ENCODE data around the gene APBA3. TPM values are rescaled to one million over a fixed set of nuclear protein-coding genes. Genes with fewer than 3 reads are reported as not detected.
A peak's percentile ranks its signal among the peaks of the same experiment; 100 is the strongest.
"Not testable (repeated sequence)": the region's sequence is repeated elsewhere in the genome, so short reads cannot be mapped to it uniquely, and the experiment has no call there.

Gene APBA3
- total RNA-seq, 2 experiments from 2014 or later, result 21.4 to 21.9 TPM

GRCh38 chr19:3768015-3768747, 6.7 kb upstream of the APBA3 start:
- no peak overlapping the region for H3K4me3 Mint-ChIP-seq
- peaks cover 9% of the 10 kb centered on the region for H3K36me3 Mint-ChIP-seq
- no peak for DNase-seq
- H3K27me3 Mint-ChIP-seq, result no peaks in the 10 kb centered on the region
- H3K4me1 Mint-ChIP-seq, result peaks cover 10% of the 10 kb centered on the region
- no peaks in the 10 kb centered on the region for H3K9me3 Mint-ChIP-seq
- H3K27ac Mint-ChIP-seq, result no peak overlapping the region

- peaks cover 16% of the 10 kb centered on the region for H3K4me1 Mint-ChIP-seq
- peaks cover 5% of the 10 kb centered on the region for H3K27me3 Mint-ChIP-seq
- no peak overlapping the region for H3K27ac Mint-ChIP-seq
- DNase-seq, result no peak
- no peak overlapping the region for H3K4me3 Mint-ChIP-seq
- no peaks in the 10 kb centered on the region for H3K9me3 Mint-ChIP-seq
- H3K36me3 Mint-ChIP-seq, result peaks cover 14% of the 10 kb centered on the region
Measured at GRCh38 chr19:3767050-3767449, 5.6 kb upstream of the APBA3 start.

GRCh38 chr19:3766520-3766919, 5.0 kb upstream of the APBA3 start:
- H3K36me3 Mint-ChIP-seq, result peaks cover 14% of the 10 kb centered on the region
- DNase-seq, result peak; percentile 37
- H3K4me3 Mint-ChIP-seq, result no peak overlapping the region
- H3K9me3 Mint-ChIP-seq, result no peaks in the 10 kb centered on the region
- peaks cover 21% of the 10 kb centered on the region for H3K4me1 Mint-ChIP-seq
- H3K27ac Mint-ChIP-seq, result peak overlapping the region; percentile 55
- H3K27me3 Mint-ChIP-seq, result peaks cover 5% of the 10 kb centered on the region

- not testable (repeated sequence) for H3K9me3 Mint-ChIP-seq, H3K4me3 Mint-ChIP-seq, H3K27me3 Mint-ChIP-seq, DNase-seq, H3K27ac Mint-ChIP-seq
- H3K36me3 Mint-ChIP-seq, result peaks cover 20% of the 10 kb centered on the region
- H3K4me1 Mint-ChIP-seq, result peaks cover 26% of the 10 kb centered on the region
Measured at GRCh38 chr19:3765757-3766156, 4.3 kb upstream of the APBA3 start.

GRCh38 chr19:3765121-3765520, 3.6 kb upstream of the APBA3 start:
- Mint-ChIP-seq H3K36me3 (peaks cover 20% of the 10 kb centered on the region), H3K27ac (no peak overlapping the region), H3K4me1 (peaks cover 30% of the 10 kb centered on the region), H3K27me3 (peaks cover 5% of the 10 kb centered on the region), H3K9me3 (no peaks in the 10 kb centered on the region), H3K4me3 (no peak overlapping the region)
- no peak for DNase-seq

- Mint-ChIP-seq H3K27me3 (peaks cover 5% of the 10 kb centered on the region), H3K36me3 (peaks cover 23% of the 10 kb centered on the region), H3K9me3 (no peaks in the 10 kb centered on the region), H3K4me3 (peak within 1 kb of the TSS; percentile 98), H3K4me1 (peaks cover 31% of the 10 kb centered on the region), H3K27ac (peak within 1 kb of the TSS; percentile 98)
- peak; percentile 99 for DNase-seq
Measured at GRCh38 chr19:3762501-3763459, 1.3 kb upstream of the APBA3 start, which contains the start of gene MRPL54. Gene MRPL54, plus strand, starts transcription at chr19:3762682. Its CDS starts 19 bp downstream, at chr19:3762701.

- no peak for DNase-seq
- H3K27me3 Mint-ChIP-seq, result peaks cover 5% of the 10 kb centered on the region
- H3K9me3 Mint-ChIP-seq, result no peaks in the 10 kb centered on the region
- peak overlapping the region; percentile 98 for H3K27ac Mint-ChIP-seq
- H3K4me3 Mint-ChIP-seq, result peak overlapping the region; percentile 98
- peaks cover 32% of the 10 kb centered on the region for H3K4me1 Mint-ChIP-seq
- H3K36me3 Mint-ChIP-seq, result peaks cover 23% of the 10 kb centered on the region
Measured at GRCh38 chr19:3762130-3762473, 610 bp upstream of the APBA3 start.

GRCh38 chr19:3760871-3761361, 576 bp downstream of the APBA3 start:
- Mint-ChIP-seq H3K36me3 (peaks cover 13% of the 10 kb centered on the region), H3K27me3 (peaks cover 5% of the 10 kb centered on the region), H3K4me3 (peak overlapping the region; percentile 98), H3K27ac (peak overlapping the region; percentile 98), H3K9me3 (no peaks in the 10 kb centered on the region), H3K4me1 (peaks cover 28% of the 10 kb centered on the region)
- no peak for DNase-seq

- Mint-ChIP-seq H3K4me1 (peaks cover 28% of the 10 kb centered on the region), H3K4me3 (peak overlapping the region; percentile 98), H3K9me3 (no peaks in the 10 kb centered on the region), H3K36me3 (peaks cover 13% of the 10 kb centered on the region), H3K27ac (no peak overlapping the region), H3K27me3 (peaks cover 5% of the 10 kb centered on the region)
- DNase-seq, result no peak
Measured at GRCh38 chr19:3759482-3760254, 1.8 kb downstream of the APBA3 start.

- not testable (repeated sequence) for H3K27ac Mint-ChIP-seq, H3K27me3 Mint-ChIP-seq, DNase-seq, H3K4me3 Mint-ChIP-seq, H3K9me3 Mint-ChIP-seq
- peaks cover 27% of the 10 kb centered on the region for H3K4me1 Mint-ChIP-seq
- peaks cover 13% of the 10 kb centered on the region for H3K36me3 Mint-ChIP-seq
Measured at GRCh38 chr19:3758297-3758696, 3.2 kb downstream of the APBA3 start.

- H3K27ac Mint-ChIP-seq, H3K9me3 Mint-ChIP-seq, H3K4me3 Mint-ChIP-seq, DNase-seq, H3K27me3 Mint-ChIP-seq, H3K36me3 Mint-ChIP-seq: not testable (repeated sequence)
- peaks cover 21% of the 10 kb centered on the region for H3K4me1 Mint-ChIP-seq
Measured at GRCh38 chr19:3757705-3758104, 3.8 kb downstream of the APBA3 start.

GRCh38 chr19:3753631-3754410, 7.7 kb downstream of the APBA3 start:
- Mint-ChIP-seq H3K4me1 (peaks cover 4% of the 10 kb centered on the region), H3K4me3 (no peak overlapping the region), H3K27ac (no peak overlapping the region), H3K27me3 (no peaks in the 10 kb centered on the region), H3K9me3 (no peaks in the 10 kb centered on the region), H3K36me3 (peaks cover 17% of the 10 kb centered on the region)
- DNase-seq, result no peak

- Mint-ChIP-seq H3K36me3 (peaks cover 17% of the 10 kb centered on the region), H3K27me3 (no peaks in the 10 kb centered on the region)
Measured at GRCh38 chr19:3752492-3752891, 9.0 kb downstream of the APBA3 start.

GRCh38 chr19:3751236-3751635, 10.3 kb downstream of the APBA3 start:
- Mint-ChIP-seq H3K27ac (no peak overlapping the region), H3K36me3 (peaks cover 17% of the 10 kb centered on the region), H3K9me3 (no peaks in the 10 kb centered on the region), H3K4me1 (no peaks in the 10 kb centered on the region), H3K27me3 (no peaks in the 10 kb centered on the region), H3K4me3 (no peak overlapping the region)
- no peak for DNase-seq

More at GRCh38 chr19:3752492-3752891, 9.0 kb downstream of the APBA3 start:
- H3K27ac Mint-ChIP-seq, result no peak overlapping the region
- no peak for DNase-seq
- no peaks in the 10 kb centered on the region for H3K9me3 Mint-ChIP-seq
- no peak overlapping the region for H3K4me3 Mint-ChIP-seq
- peaks cover 4% of the 10 kb centered on the region for H3K4me1 Mint-ChIP-seq
